ENCODE measurements around the gene TBX2.

The TBX2 gene

GRCh38 chr17:61381537-61381936 is 18.1 kb upstream of the TBX2 start:
- peaks cover 3% of the 10 kb centered on the region for H3K4me1 ChIP-seq (ENCODE audit: control insufficient read depth, insufficient read depth, low read length)
- no peaks in the 10 kb centered on the region for H3K36me3 ChIP-seq (ENCODE audit: control insufficient read depth in 2 of 2, insufficient read depth in 2 of 2, low read length in 2 of 2)
- no peak overlapping the region for H3K4me3 ChIP-seq (ENCODE audit: low read length in 2 of 2)
- no peak overlapping the region for H3K9ac ChIP-seq (ENCODE audit: low read length in 2 of 2)
- no peaks in the 10 kb centered on the region for H3K9me3 ChIP-seq (ENCODE audit: control insufficient read depth in 2 of 2, low read length in 2 of 2)
- no peaks in the 10 kb centered on the region for H3K27me3 ChIP-seq (ENCODE audit: control insufficient read depth in 1 of 2, insufficient read depth in 2 of 2, low read length in 2 of 2)
- H3K27ac ChIP-seq (ENCODE audit: low read length), result no peak overlapping the region

- no peaks in the 10 kb centered on the region for H3K9me3 ChIP-seq (ENCODE audit: control insufficient read depth in 2 of 2, low read length in 2 of 2)
- H3K4me3 ChIP-seq (ENCODE audit: low read length in 2 of 2), result no peak overlapping the region
- H3K4me1 ChIP-seq (ENCODE audit: control insufficient read depth, insufficient read depth, low read length), result peaks cover 3% of the 10 kb centered on the region
- no peak overlapping the region for H3K27ac ChIP-seq (ENCODE audit: low read length)
- no peaks in the 10 kb centered on the region for H3K27me3 ChIP-seq (ENCODE audit: control insufficient read depth in 1 of 2, insufficient read depth in 2 of 2, low read length in 2 of 2)
- H3K36me3 ChIP-seq (ENCODE audit: control insufficient read depth in 2 of 2, insufficient read depth in 2 of 2, low read length in 2 of 2), result no peaks in the 10 kb centered on the region
- H3K9ac ChIP-seq (ENCODE audit: low read length in 2 of 2), result no peak overlapping the region
These were observed 16.6 kb upstream of the TBX2 start for GRCh38 chr17:61382796-61383688.

GRCh38 chr17:61383689-61384201 is 15.9 kb upstream of the TBX2 start:
- no peaks in the 10 kb centered on the region for H3K4me1 ChIP-seq (ENCODE audit: control insufficient read depth, insufficient read depth, low read length)
- H3K27ac ChIP-seq (ENCODE audit: low read length), result no peak overlapping the region
- no peaks in the 10 kb centered on the region for H3K9me3 ChIP-seq (ENCODE audit: control insufficient read depth in 2 of 2, low read length in 2 of 2)
- H3K9ac ChIP-seq (ENCODE audit: low read length in 2 of 2), result no peak overlapping the region
- H3K36me3 ChIP-seq (ENCODE audit: control insufficient read depth in 2 of 2, insufficient read depth in 2 of 2, low read length in 2 of 2), result no peaks in the 10 kb centered on the region
- no peak overlapping the region for H3K4me3 ChIP-seq (ENCODE audit: low read length in 2 of 2)
- no peaks in the 10 kb centered on the region for H3K27me3 ChIP-seq (ENCODE audit: control insufficient read depth in 1 of 2, insufficient read depth in 2 of 2, low read length in 2 of 2)

- no peaks in the 10 kb centered on the region for H3K9me3 ChIP-seq (ENCODE audit: control insufficient read depth in 2 of 2, low read length in 2 of 2)
- H3K27me3 ChIP-seq (ENCODE audit: control insufficient read depth in 1 of 2, insufficient read depth in 2 of 2, low read length in 2 of 2), result peaks cover 0 to 6% of the 10 kb centered on the region in 2 donors
- H3K9ac ChIP-seq (ENCODE audit: low read length in 2 of 2), result no peak overlapping the region
- no peak overlapping the region for H3K27ac ChIP-seq (ENCODE audit: low read length)
- no peak overlapping the region for H3K4me3 ChIP-seq (ENCODE audit: low read length in 2 of 2)
- H3K4me1 ChIP-seq (ENCODE audit: control insufficient read depth, insufficient read depth, low read length), result peaks cover under 1% of the 10 kb centered on the region
- no peaks in the 10 kb centered on the region for H3K36me3 ChIP-seq (ENCODE audit: control insufficient read depth in 2 of 2, insufficient read depth in 2 of 2, low read length in 2 of 2)
These were observed 15.3 kb upstream of the TBX2 start for GRCh38 chr17:61384354-61384691.

- Histone ChIP-seq H3K27ac (ENCODE audit: low read length) (no peak overlapping the region), H3K9me3 (ENCODE audit: control insufficient read depth in 2 of 2, low read length in 2 of 2) (no peaks in the 10 kb centered on the region), H3K36me3 (ENCODE audit: control insufficient read depth in 2 of 2, insufficient read depth in 2 of 2, low read length in 2 of 2) (no peaks in the 10 kb centered on the region), H3K9ac (ENCODE audit: low read length in 2 of 2) (no peak overlapping the region), H3K27me3 (ENCODE audit: control insufficient read depth in 1 of 2, insufficient read depth in 2 of 2, low read length in 2 of 2) (peaks cover 0 to 6% of the 10 kb centered on the region in 2 donors), H3K4me1 (ENCODE audit: control insufficient read depth, insufficient read depth, low read length) (peaks cover 7% of the 10 kb centered on the region), H3K4me3 (ENCODE audit: low read length in 2 of 2) (no peak overlapping the region)
These were observed 14.7 kb upstream of the TBX2 start for GRCh38 chr17:61384692-61385576.

- no peaks in the 10 kb centered on the region for H3K9me3 ChIP-seq (ENCODE audit: control insufficient read depth in 2 of 2, low read length in 2 of 2)
- no peak overlapping the region for H3K4me3 ChIP-seq (ENCODE audit: low read length in 2 of 2)
- no peak overlapping the region for H3K9ac ChIP-seq (ENCODE audit: low read length in 2 of 2)
- peaks cover 0 to 6% of the 10 kb centered on the region in 2 donors for H3K27me3 ChIP-seq (ENCODE audit: control insufficient read depth in 1 of 2, insufficient read depth in 2 of 2, low read length in 2 of 2)
- no peaks in the 10 kb centered on the region for H3K36me3 ChIP-seq (ENCODE audit: control insufficient read depth in 2 of 2, insufficient read depth in 2 of 2, low read length in 2 of 2)
- H3K27ac ChIP-seq (ENCODE audit: low read length), result no peak overlapping the region
- peaks cover 7% of the 10 kb centered on the region for H3K4me1 ChIP-seq (ENCODE audit: control insufficient read depth, insufficient read depth, low read length)
These were observed 13.9 kb upstream of the TBX2 start for GRCh38 chr17:61385577-61386236.

GRCh38 chr17:61386251-61386650 is 13.4 kb upstream of the TBX2 start:
- Histone ChIP-seq H3K9ac (ENCODE audit: low read length in 2 of 2) (no peak overlapping the region), H3K27me3 (ENCODE audit: control insufficient read depth in 1 of 2, insufficient read depth in 2 of 2, low read length in 2 of 2) (peaks cover 0 to 6% of the 10 kb centered on the region in 2 donors), H3K4me1 (ENCODE audit: control insufficient read depth, insufficient read depth, low read length) (peaks cover 7% of the 10 kb centered on the region), H3K27ac (ENCODE audit: low read length) (no peak overlapping the region), H3K4me3 (ENCODE audit: low read length in 2 of 2) (no peak overlapping the region), H3K36me3 (ENCODE audit: control insufficient read depth in 2 of 2, insufficient read depth in 2 of 2, low read length in 2 of 2) (no peaks in the 10 kb centered on the region), H3K9me3 (ENCODE audit: control insufficient read depth in 2 of 2, low read length in 2 of 2) (no peaks in the 10 kb centered on the region)

- Histone ChIP-seq H3K36me3 (ENCODE audit: control insufficient read depth in 2 of 2, insufficient read depth in 2 of 2, low read length in 2 of 2) (no peaks in the 10 kb centered on the region), H3K4me1 (ENCODE audit: control insufficient read depth, insufficient read depth, low read length) (peaks cover 7% of the 10 kb centered on the region), H3K9me3 (ENCODE audit: control insufficient read depth in 2 of 2, low read length in 2 of 2) (no peaks in the 10 kb centered on the region), H3K27ac (ENCODE audit: low read length) (no peak overlapping the region), H3K9ac (ENCODE audit: low read length in 2 of 2) (no peak overlapping the region), H3K4me3 (ENCODE audit: low read length in 2 of 2) (no peak overlapping the region), H3K27me3 (ENCODE audit: control insufficient read depth in 1 of 2, insufficient read depth in 2 of 2, low read length in 2 of 2) (peaks cover 0 to 6% of the 10 kb centered on the region in 2 donors)
These were observed 12.6 kb upstream of the TBX2 start for GRCh38 chr17:61387011-61387410.

- H3K36me3 ChIP-seq (ENCODE audit: control insufficient read depth in 2 of 2, insufficient read depth in 2 of 2, low read length in 2 of 2), result no peaks in the 10 kb centered on the region
These were observed 11.9 kb upstream of the TBX2 start for GRCh38 chr17:61387511-61388305.

More at GRCh38 chr17:61387511-61388305, 11.9 kb upstream of the TBX2 start:
- no peak overlapping the region for H3K27ac ChIP-seq (ENCODE audit: low read length)
- H3K27me3 ChIP-seq (ENCODE audit: control insufficient read depth in 1 of 2, insufficient read depth in 2 of 2, low read length in 2 of 2), result peaks cover 0 to 6% of the 10 kb centered on the region in 2 donors
- no peak overlapping the region for H3K4me3 ChIP-seq (ENCODE audit: low read length in 2 of 2)
- peaks cover 7% of the 10 kb centered on the region for H3K4me1 ChIP-seq (ENCODE audit: control insufficient read depth, insufficient read depth, low read length)
- no peak overlapping the region for H3K9ac ChIP-seq (ENCODE audit: low read length in 2 of 2)
- H3K9me3 ChIP-seq (ENCODE audit: control insufficient read depth in 2 of 2, low read length in 2 of 2), result no peaks in the 10 kb centered on the region

All from stomach smooth muscle (tissue), 2 donors.